Endometrium (tissue), 2 donors: Measurements from ENCODE around the gene KRT15.

Experiments
- FAIRE-seq: peaks from 2 replicates; lab custom pipeline; 2012; peaks lifted over from hg19 to GRCh38; lab: Jason Lieb, UNC
- donor health status: control.
- donor health status: control.

Gene KRT15

GRCh38 chr17:41504246-41504977 lies 14.3 kb downstream of the KRT15 start:
- FAIRE-seq, result no peak

GRCh38 chr17:41503202-41503601 lies 15.5 kb downstream of the KRT15 start:
- FAIRE-seq, result no peak

- no peak for FAIRE-seq
Observed at GRCh38 chr17:41500131-41500911, 18.4 kb downstream of the KRT15 start.

GRCh38 chr17:41499714-41500113 lies 19.0 kb downstream of the KRT15 start:
- FAIRE-seq, result no peak

- FAIRE-seq, result no peak
Observed at GRCh38 chr17:41498276-41498675, 20.4 kb downstream of the KRT15 start.

GRCh38 chr17:41496803-41497484 lies 21.7 kb downstream of the KRT15 start:
- no peak for FAIRE-seq

- no peak for FAIRE-seq
Observed at GRCh38 chr17:41494524-41494923, 24.2 kb downstream of the KRT15 start.

- no peak for FAIRE-seq
Observed at GRCh38 chr17:41492771-41493170, 25.9 kb downstream of the KRT15 start.

GRCh38 chr17:41492351-41492750 lies 26.3 kb downstream of the KRT15 start:
- FAIRE-seq, result no peak

- no peak for FAIRE-seq
Observed at GRCh38 chr17:41491476-41491875, 27.2 kb downstream of the KRT15 start.

GRCh38 chr17:41490000-41490990 lies 28.4 kb downstream of the KRT15 start:
- no peak for FAIRE-seq

- no peak for FAIRE-seq
Observed at GRCh38 chr17:41489531-41489930, 29.2 kb downstream of the KRT15 start, which contains the start of gene KRT36. Gene KRT36, minus strand, starts transcription at chr17:41489910. Its CDS starts 46 bp downstream, at chr17:41489864.

GRCh38 chr17:41486809-41487530 lies 31.7 kb downstream of the KRT15 start:
- no peak for FAIRE-seq

GRCh38 chr17:41486316-41486715 lies 32.4 kb downstream of the KRT15 start:
- no peak for FAIRE-seq

GRCh38 chr17:41484920-41485904 lies 33.5 kb downstream of the KRT15 start:
- no peak for FAIRE-seq

- no peak for FAIRE-seq
Observed at GRCh38 chr17:41483991-41484826, 34.5 kb downstream of the KRT15 start.

GRCh38 chr17:41483531-41483930 lies 35.2 kb downstream of the KRT15 start:
- no peak for FAIRE-seq

- FAIRE-seq, result no peak
Observed at GRCh38 chr17:41481036-41481435, 37.7 kb downstream of the KRT15 start, which contains the start of gene KRT35. Gene KRT35, minus strand, starts transcription at chr17:41481151. Its CDS starts 54 bp downstream, at chr17:41481097.

GRCh38 chr17:41480581-41480980 lies 38.1 kb downstream of the KRT15 start:
- no peak for FAIRE-seq
